Measurements from ENCODE around the gene ANP32A.

DNA sequence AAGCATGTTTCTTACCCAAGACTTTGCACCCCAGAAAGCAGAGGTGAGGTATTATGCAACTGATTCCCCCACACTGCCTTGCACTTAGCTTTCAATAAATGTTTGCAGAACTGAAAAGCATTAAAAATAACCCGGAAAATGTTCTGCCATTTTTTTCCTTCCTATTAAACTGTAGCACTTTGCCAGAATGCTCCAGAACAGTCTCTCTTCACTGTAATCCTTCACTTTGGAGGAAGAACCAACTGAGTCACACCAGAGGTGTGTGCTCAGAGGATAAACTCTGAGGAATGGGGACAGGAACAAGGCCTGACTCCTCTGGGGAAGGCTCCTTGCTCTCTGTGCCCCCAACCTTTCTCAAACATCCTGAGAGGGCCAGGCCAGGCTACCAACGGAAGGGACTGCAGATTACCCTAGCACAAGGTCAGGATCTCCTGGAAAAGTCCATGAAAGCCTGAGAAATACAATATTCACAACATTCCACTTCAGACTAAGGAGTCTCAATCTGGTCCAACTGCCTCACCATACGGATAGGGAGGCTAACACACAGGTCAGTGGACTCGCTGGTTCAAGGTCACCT lies 19.0 kb downstream of the ANP32A start:
- TF ChIP-seq, protein P1, sequence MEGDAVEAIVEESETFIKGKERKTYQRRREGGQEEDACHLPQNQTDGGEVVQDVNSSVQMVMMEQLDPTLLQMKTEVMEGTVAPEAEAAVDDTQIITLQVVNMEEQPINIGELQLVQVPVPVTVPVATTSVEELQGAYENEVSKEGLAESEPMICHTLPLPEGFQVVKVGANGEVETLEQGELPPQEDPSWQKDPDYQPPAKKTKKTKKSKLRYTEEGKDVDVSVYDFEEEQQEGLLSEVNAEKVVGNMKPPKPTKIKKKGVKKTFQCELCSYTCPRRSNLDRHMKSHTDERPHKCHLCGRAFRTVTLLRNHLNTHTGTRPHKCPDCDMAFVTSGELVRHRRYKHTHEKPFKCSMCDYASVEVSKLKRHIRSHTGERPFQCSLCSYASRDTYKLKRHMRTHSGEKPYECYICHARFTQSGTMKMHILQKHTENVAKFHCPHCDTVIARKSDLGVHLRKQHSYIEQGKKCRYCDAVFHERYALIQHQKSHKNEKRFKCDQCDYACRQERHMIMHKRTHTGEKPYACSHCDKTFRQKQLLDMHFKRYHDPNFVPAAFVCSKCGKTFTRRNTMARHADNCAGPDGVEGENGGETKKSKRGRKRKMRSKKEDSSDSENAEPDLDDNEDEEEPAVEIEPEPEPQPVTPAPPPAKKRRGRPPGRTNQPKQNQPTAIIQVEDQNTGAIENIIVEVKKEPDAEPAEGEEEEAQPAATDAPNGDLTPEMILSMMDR (IDR thresholded peaks at IDR 0.05), result no peak
- TF ChIP-seq EP300 (IDR thresholded peaks at IDR 0.05) (no peak), POLR2A (IDR thresholded peaks at IDR 0.05) (no peak)
